LNCAP (cell line): ENCODE results near the gene MRPS35.

Experiments
- TF ChIP-seq, protein P1 (sequence below): fragments of 450-650 bp; IDR thresholded peaks from 2 replicates; pipeline ENCODE4 v1.5.1; 2017; ENCODE audit warnings: mild to moderate bottlenecking

The MRPS35 gene

DNA sequence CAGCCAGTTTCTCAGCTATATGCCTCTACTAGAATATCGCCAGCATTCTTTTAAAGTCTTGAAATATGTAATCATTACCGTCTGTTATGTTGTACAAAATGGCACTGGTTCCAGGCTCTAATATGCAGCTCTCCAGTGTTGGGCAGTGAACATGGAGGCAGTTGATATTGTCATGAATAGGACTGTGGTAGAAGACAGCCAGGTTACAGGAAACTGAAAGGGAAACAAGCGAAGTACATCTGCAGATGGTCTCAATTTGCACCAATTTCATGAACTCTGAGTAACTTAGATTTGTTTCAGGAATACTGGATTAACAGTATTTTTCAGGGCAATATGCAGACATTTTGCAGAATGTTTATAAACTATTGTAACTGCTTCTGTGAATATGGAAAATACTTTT, 56.0 kb downstream of the MRPS35 start:
- TF ChIP-seq, protein P1, sequence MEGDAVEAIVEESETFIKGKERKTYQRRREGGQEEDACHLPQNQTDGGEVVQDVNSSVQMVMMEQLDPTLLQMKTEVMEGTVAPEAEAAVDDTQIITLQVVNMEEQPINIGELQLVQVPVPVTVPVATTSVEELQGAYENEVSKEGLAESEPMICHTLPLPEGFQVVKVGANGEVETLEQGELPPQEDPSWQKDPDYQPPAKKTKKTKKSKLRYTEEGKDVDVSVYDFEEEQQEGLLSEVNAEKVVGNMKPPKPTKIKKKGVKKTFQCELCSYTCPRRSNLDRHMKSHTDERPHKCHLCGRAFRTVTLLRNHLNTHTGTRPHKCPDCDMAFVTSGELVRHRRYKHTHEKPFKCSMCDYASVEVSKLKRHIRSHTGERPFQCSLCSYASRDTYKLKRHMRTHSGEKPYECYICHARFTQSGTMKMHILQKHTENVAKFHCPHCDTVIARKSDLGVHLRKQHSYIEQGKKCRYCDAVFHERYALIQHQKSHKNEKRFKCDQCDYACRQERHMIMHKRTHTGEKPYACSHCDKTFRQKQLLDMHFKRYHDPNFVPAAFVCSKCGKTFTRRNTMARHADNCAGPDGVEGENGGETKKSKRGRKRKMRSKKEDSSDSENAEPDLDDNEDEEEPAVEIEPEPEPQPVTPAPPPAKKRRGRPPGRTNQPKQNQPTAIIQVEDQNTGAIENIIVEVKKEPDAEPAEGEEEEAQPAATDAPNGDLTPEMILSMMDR, result no peak

DNA sequence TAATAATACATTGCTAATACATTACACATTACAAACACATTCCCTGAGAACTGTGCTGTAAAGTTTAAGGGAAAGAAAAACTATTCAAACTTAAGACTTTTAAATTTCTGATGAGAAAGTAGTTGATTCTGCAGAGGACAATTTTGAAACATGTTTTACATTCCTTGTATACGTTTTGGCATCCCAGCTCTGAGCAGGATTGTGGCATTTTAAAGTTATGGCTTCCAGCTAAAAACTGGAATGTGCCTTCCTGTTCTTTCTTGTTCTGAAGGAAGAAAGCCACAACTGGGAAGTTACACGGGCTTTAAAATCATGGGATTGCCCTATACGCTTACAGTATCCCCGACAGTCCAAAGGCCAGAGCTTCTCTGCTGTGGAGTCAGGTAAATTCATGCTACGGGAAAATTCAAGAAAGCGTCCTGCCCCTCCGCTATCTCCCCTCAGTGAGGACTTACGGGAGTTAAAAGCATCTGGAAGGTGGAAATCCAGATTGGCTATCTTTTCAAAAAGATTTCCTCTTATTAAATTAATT, 58.6 kb downstream of the MRPS35 start:
- TF ChIP-seq, protein P1, result no peak

- TF ChIP-seq, protein P1, result no peak
Measured at GRCh38 chr12:27771481-27772327, 61.1 kb downstream of the MRPS35 start.

DNA sequence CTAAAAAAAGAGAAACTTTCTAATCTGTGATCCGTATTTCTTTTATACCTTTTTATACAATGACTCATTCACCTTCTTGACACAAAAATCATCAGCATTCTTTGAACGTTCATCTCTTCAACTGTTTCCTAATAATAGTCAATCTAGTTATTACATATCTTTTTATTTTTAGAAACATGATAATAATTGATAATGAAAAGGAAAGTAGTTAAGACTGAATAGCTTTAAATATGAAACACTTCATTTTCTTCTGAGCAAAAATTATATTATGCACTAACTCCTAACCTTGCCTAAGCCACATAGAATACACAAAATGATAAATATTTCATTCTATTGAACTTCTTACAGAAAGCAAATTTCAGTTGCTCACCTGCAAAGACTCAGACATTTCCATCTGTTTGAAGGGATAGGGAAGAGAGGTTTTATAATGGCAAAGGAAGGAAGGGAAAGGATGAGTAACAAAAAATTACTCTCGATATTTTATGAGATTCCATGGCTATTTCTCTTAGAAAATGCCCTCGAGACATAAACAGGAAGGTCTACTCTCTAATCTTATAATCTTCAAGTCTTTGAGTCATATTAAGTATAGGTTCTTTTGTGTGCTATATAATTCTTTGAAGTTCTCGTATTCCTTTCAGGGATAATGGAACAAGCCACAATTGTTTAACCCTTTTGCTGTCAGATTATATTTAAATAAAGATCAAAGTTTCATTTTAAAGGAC, 61.9 kb downstream of the MRPS35 start:
- TF ChIP-seq, protein P1, result no peak

DNA sequence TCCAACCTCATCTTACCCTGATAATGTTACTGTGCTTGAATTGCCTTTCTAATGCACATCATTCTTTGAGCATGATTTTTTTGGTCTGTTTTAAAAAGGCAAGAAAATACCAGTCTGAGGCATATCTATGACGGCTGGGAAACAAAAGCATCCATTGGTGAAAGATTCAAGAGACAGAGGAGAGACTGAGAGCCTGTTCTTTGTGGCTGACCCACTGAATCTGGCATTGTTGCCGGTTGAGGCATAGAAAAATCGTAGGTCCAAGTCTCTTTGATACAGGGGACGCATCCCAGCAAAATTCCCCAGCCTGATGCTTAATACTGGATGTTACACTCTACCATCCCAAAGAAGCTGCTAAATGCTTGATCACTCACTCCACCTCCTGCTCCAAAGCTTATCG, 66.5 kb downstream of the MRPS35 start:
- TF ChIP-seq, protein P1, result no peak

GRCh38 chr12:27778206-27778605, 67.6 kb downstream of the MRPS35 start:
- TF ChIP-seq, protein P1, result no peak

DNA sequence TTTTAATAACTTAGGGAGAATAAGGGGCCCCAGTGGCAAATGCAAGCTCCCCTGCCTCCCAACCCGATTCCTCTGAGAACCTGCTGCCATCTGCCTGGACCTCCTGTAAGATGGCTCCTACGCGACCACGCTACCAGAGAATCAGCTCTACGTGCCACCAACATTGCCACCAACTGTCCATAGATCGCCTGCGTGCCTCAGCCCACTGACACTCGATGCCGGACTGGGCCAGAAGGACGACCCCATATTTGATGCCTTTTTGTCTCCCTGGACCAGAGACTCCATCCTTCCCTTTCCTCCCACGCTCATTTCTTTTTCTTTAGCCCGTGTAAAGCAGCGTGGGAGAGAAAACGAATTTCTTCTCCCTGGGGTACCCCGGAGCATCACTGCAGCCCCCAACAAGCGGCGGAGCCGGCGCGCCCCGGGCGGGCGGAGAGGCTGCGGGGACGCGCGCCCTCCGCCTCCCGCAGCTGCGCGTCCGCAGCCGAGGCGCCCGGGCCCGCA, 68.8 kb downstream of the MRPS35 start:
- TF ChIP-seq, protein P1, result no peak
